IPS DF 4.7 (cell line): ENCODE measurements around the gene CALHM6.

Experiments
- DNase-seq: peaks from one replicate; pipeline ENCODE4 v3.0.0-alpha.2; 2013; ENCODE audit warnings: low spot score; ENCODE audit errors: extremely low read depth

CALHM6 gene

GRCh38 chr6:116445102-116445501 is 16.1 kb upstream of the CALHM6 start:
- DNase-seq, result no peak

- no peak for DNase-seq
These were observed 14.8 kb upstream of the CALHM6 start for GRCh38 chr6:116446399-116446798.

GRCh38 chr6:116447052-116447451 is 14.1 kb upstream of the CALHM6 start:
- no peak for DNase-seq

GRCh38 chr6:116447496-116448011 is 13.6 kb upstream of the CALHM6 start:
- no peak for DNase-seq

GRCh38 chr6:116449565-116449964 is 11.6 kb upstream of the CALHM6 start:
- no peak for DNase-seq

GRCh38 chr6:116450185-116450710 is 10.9 kb upstream of the CALHM6 start:
- DNase-seq, result no peak

- DNase-seq, result no peak
These were observed 10.1 kb upstream of the CALHM6 start for GRCh38 chr6:116450769-116451740.

- DNase-seq, result no peak
These were observed 9.3 kb upstream of the CALHM6 start for GRCh38 chr6:116451916-116452315.

GRCh38 chr6:116452531-116452930 is 8.6 kb upstream of the CALHM6 start:
- no peak for DNase-seq

- no peak for DNase-seq
These were observed 5.1 kb upstream of the CALHM6 start for GRCh38 chr6:116456106-116456505.

- DNase-seq, result no peak
These were observed 4.2 kb upstream of the CALHM6 start for GRCh38 chr6:116456927-116457326.

- no peak for DNase-seq
These were observed 2.9 kb upstream of the CALHM6 start for GRCh38 chr6:116458264-116458663.

- DNase-seq, result no peak
These were observed 1.2 kb upstream of the CALHM6 start for GRCh38 chr6:116459927-116460326.

GRCh38 chr6:116461932-116462885 is 1.0 kb downstream of the CALHM6 start:
- DNase-seq, result no peak

GRCh38 chr6:116463301-116463700 is 2.1 kb downstream of the CALHM6 start:
- DNase-seq, result no peak

- no peak for DNase-seq
These were observed 4.1 kb downstream of the CALHM6 start for GRCh38 chr6:116465246-116465645.

- DNase-seq, result no peak
These were observed 5.9 kb downstream of the CALHM6 start for GRCh38 chr6:116467096-116467495.

GRCh38 chr6:116467514-116467913 is 6.3 kb downstream of the CALHM6 start:
- DNase-seq, result no peak

GRCh38 chr6:116468293-116468692 is 7.1 kb downstream of the CALHM6 start:
- DNase-seq, result no peak

GRCh38 chr6:116471531-116471930 is 10.4 kb downstream of the CALHM6 start:
- DNase-seq, result no peak

- no peak for DNase-seq
These were observed 11.5 kb downstream of the CALHM6 start for GRCh38 chr6:116472706-116473105.
